HG03064 (cell line): ENCODE measurements around the gene LRP8.

ENCODE experiments used
- ATAC-seq: cut with Tn5 transposase; IDR thresholded peaks from one replicate; pipeline ENCODE4 v1.9.1; 2021; ENCODE audit warnings: low read depth; ENCODE audit not compliant: unreplicated experiment

LRP8 gene

DNA sequence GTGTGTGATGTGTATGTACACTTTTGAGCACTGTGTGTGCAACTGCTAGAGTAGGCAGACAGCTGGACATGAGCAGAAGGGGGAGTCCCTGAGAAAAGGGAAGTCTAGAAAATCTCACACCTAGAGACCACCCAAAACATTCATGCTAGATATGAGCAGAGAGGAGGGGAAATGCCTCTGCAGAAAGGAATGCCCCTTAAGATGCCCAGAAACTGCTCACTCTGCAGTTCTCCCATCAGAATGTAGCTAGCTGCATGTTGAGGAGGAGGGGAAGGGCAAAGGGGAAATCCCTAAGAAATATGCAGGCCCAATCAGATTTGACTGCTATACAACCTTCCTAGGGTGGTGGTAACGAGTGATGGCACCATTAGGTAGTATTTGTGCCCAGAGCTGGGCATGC lies 57.8 kb downstream of the LRP8 start:
- no peak for ATAC-seq

DNA sequence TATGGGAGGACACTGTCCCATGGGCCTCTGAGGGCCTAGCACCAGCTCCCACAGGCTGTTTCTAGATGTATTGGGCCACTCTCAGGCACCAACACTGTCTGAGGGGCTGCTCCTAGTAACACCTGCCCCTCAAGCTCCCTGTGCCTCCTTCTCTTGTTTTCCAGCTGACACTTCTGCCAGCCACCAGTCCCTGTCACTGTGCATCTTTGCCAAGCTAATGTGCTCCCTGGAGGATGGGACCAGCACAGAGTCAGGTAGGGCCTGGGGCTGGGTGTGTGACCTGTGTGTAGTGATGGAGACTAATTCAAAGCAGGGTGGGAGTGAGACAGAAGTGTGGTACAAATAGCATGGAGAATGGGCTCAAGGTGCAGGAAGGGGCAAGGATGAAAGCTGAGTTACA lies 60.1 kb downstream of the LRP8 start:
- no peak for ATAC-seq

DNA sequence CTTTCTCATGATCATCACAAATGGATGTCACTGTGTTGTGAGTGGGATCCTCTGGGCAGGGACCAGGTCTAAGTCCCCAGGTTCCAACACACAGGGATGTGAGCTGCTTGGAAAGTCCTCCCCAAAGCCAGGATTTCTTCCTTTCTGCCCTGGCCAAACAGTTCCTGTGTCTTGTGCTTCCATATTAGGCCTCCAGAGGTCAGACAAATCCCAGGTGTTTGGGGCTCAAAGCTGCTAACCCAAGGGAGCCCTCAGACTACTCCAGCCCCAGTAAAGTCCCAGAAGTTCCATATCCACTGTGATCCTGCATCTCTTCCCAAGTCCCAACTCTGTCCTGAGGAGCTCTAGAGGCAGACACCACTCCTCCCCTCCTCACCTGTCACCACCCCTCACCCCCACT lies 61.8 kb downstream of the LRP8 start:
- no peak for ATAC-seq

DNA sequence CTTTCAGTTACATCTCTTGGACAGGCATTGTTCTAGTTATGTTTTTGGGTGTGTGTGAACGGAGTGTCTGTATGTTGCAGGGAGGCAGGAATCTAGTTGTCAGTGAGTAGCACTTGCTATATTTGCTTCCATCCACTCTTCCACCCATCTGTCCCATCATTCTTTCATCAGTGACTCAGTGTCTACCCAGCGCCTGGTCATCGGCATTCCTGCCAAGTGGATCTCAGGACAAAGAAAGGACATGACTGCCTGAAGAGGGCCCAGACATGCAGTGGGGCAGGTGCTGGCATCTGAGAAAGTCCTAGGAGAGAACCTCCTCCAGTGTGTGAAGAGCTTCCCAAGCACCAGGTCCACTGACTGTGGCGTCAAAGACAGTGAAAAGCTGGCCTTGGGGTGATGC lies 62.3 kb downstream of the LRP8 start:
- ATAC-seq, result no peak

DNA sequence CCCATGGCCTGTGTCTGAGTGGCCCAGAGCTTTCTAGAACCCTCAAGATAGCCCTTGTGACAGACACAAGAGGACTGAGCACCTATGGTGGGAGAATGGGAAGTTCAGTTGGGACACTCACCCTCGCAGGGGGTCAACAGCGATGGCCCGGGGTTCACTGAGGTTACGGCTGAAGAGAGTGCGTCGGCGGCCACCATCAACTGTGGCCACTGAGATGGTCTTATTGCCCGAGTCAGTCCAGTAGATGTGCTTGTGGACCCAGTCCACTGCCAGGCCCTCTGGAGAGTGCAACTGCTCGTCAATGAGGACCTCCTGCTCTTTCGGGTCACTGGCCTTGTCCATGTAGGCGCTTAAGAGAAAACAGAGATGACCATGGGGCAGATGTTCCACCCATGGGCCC lies 63.8 kb downstream of the LRP8 start:
- no peak for ATAC-seq

DNA sequence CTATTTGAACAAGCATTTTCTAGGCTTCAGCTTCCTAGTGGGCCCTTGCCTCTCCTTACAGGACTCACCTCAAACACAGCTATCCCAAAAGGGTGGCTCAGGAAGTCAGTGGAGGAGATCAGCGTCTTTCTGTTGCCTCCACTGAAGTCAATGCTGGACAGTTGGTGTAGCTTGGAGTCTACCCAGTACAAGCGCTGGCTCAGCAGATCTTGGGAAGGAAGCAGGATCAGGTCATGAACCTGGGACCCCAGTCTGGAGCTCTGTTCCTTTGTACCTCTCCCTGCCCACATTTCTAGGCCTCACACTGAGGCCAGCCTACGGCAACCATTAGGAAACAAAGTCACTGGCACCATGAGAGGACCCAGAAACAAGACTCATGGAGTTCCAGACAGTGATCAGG lies 65.9 kb downstream of the LRP8 start:
- ATAC-seq, result no peak

DNA sequence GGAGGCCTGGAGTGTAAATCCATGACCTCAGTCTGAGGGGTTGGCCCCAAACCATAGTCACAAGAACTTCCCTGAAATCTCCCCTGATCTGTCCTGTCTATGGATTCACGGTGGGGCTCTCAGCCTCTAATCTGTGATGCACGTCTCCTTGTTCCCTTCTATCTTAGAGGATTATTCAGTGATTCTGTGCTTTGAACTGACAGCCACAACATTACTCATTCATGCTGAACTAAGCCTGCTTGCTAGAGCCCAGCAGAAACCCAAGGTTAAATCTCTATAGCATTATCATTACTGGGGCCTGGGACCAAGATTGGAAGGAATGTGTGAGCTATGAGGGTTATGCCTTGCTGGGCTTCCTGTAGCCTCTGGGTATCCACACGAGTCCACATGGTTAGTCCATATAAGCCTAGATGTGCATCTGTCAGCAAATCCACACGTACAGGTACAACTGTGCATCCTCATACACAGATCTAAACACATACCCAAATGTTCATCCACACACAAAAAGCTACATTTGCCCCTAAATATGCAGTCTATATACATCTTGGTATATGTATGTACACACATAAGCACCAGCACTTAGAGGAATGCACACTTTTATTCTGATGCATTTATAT lies 67.1 kb downstream of the LRP8 start:
- ATAC-seq, result no peak

DNA sequence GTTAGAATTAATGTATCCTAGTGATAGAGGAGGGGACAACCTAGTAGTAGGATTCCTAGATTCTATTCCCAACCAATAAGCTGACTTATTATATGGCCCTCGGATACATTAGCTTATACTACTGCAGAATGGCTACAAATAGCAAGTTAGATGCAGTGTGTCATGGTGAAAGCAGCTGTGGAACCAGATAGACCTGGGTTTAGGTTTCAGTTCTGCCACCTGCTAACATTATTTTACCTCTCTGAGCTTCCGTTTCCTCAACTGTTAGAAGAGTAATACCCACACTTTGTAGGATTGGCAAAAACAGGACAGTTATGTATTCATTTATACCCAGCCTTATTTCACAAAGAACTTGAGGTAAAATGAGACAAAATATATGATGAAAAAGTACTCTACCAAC lies 67.9 kb downstream of the LRP8 start:
- no peak for ATAC-seq

DNA sequence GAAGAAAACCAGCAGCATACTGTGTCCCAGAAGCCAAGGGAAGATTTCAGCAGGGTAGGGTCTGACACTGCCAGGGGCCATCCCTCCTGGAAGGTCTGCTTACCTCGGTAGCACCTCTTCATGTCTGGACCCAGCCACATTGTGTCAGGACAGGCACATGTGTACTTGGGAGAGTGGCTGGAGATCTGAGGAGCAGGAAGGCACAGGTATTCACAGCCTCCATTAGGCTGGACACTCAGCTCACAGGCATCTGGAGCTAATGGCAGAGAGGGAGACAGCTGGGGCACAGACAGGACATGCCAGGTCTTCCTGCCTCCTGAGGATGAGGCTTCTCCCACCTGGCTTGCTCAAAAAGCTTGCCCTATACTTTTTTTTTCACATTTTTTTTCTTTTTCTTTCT lies 69.7 kb downstream of the LRP8 start:
- ATAC-seq, result no peak

DNA sequence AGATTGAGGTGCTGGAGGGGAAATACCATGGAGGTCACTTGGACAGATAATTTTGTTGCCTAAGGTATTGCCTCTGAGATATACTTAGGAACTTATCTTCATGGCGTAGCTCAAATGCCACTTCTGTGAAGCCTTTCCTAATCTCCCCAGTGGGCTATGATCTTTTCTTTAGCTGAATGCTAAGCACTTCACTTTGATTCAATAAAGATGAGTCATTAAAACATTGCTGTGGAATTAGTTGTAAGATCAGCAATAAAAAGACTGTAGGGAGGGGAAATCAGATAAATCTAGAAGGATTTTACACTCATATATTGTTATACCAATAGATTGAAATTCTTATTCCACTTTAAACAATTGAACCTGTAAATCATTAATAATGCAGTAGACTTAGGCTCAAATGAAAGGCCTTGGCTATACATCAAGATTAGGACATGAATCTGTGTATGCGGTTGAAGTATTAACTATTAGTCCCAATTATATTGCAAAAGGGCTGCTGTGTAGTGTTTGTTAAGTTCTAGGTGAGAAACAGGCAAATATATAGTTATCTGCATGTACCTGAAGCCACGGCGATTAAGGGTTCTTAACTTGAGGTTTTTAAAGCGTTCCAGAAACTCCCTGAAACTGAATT lies 70.3 kb downstream of the LRP8 start:
- no peak for ATAC-seq

DNA sequence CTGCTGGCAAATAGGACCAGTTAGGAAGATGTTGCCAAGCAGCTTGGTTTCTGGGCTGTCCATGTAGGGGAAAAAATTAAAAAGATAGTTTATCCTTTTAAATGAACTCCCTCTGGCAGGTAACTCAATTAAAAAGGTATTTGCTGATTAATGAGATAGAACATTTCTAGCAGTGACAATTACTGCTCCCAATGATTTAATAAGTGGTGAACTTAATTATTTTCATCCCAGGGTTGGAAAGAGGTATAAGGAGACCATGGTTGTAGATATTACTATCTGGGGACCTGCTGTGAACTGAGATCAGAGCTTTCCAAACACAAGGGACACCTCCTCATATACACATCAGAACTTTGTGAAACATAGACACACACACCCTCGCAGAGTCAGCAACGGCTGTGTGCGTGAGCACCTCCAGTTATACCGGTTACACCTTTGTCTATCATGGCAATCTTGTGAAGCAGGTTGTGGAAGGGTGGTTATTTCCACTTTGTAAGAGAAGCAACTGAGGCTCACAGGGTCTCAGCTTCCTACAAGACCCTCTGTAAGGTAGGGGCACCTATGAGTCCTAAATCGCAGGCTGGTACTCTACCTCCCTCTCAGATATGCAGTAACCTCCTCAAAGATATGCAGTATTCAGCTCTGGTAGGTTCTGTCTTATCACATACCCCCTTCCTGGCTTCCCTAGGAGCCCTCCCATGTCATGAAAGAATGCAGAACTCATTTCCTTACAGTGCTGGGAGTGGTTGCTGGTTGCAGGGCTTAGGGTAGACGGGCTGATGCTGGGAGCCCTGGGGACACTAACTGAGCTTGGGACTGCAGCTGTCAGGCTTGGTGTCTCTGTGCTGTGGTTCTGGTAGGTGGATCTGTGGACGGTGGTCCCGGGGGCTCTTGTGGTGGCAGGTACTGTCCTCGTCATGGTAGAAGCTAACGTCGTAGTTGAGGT lies 71.1 kb downstream of the LRP8 start:
- ATAC-seq, result no peak

DNA sequence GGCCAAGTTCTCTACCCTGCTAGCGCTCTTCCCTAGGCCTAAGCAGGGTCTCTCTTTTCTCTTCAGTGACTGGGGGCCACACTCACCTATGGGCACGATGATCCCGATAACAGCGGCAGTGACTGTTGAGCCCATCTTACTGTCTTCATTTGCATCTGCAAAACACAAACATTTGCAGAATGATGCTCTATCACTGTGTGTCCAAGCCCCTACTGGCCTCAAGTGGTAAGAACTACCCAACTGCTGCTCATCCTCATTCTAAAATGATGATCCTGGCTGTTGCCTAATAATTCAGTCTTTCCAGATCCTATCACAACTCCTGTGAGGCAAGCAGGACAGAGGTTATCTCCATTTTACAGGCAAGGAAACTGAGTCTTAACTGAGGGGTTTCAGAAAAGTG lies 72.8 kb downstream of the LRP8 start:
- ATAC-seq, result no peak

DNA sequence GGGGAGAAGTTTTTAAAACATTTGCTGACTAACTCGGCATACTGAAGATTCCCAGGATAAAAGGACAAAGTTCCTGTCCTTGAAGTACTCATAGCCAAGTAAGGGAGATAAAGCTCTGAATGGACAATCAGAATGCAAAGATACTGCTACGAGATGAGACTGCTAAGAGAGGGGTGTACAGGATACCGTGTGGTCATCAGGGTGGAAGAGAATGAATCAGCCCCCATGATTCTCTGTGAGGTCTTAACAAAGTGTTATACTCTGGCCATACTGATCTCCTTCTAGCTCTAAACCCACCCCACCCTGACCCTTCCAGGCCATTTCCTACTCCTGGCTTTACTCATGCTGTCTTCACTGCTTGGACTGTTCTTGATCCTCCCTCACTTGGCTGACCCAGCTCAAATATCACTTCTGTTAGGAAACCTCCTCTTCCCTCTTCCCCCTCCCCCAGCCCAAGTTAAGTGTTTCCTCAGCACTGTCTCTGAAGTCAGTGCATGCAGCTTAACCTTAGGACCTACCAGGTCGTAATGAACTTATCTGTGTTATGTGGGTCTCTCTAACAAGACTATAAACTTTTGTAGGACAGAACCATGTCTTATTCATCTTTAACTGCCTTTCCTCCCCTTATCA lies 73.7 kb downstream of the LRP8 start:
- no peak for ATAC-seq

DNA sequence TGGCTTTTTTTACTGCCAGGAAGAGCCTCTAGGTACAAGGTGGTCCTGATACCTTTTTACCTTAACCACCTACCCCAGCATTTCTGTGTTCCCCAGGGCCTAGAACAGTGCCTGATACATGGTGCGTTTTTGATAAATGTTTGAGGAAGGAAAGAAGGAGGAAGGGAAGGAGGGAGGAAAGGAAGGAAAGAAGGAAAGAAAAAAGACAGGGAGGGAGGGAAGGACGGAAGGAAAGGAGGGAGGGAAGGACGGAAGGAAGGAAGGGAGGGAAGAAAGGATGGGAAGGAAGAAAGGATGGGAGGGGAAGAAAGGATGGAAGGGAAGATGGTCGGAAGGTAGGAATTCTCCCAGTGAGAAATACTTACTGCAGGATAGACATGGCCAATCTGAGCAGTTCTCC lies 77.5 kb downstream of the LRP8 start:
- ATAC-seq, result no peak

DNA sequence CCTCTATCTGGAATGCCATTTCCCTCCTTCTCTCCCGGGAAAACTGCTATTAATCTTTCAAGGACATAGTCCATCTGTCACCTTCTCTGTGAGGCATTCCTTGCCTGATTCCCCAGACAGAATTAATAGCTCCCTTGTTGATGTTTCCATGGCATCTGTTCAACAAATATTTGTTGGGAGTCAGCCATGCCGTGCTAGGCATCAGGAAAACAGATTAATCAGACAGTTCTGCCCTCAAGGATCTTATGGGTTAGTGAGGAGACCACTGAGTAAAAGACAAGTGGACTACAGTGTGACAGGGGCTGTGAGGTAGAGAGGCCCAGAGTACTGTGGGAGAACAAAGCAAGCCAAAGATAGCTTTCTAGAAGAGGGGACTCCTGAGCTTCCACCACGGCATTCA lies 78.2 kb downstream of the LRP8 start:
- ATAC-seq, result no peak

DNA sequence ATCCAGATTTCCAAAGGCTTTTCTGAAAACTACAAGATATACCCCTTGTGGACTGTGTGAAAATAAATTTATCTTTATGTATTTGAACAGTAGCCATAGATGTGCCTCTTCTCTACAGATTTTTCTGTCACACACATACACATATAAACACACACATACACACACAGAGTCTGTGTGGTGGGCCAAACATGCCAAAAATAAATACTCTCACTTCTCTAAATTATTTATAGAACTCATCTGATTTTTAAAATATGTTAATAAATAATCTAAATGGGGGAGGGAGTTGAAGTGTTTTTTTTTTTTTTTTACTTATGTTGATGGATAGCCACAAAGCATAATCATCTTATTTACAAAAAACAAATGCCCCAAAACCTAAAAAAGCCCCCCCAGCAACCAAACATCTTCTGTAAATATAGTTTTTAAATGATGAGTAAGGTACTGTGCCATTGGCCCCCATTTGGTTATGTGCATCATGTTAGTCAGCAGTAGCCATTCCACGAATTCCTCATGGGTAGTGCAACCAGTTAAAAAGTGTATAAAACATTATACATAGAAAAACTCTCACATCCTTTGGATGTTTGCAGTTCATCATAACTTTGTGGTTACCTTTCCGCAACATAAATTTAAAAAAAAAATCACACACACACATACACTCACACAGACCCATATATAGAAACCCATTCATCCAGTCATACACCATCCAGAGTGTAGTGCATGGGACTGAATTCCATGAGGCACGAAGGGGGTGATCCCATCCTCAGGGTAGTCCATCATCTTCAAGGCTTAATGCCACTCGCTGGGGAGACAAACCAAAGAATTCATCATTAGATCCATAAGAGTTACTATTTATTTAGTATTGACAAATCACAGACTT lies 81.4 kb downstream of the LRP8 start:
- ATAC-seq, result no peak

DNA sequence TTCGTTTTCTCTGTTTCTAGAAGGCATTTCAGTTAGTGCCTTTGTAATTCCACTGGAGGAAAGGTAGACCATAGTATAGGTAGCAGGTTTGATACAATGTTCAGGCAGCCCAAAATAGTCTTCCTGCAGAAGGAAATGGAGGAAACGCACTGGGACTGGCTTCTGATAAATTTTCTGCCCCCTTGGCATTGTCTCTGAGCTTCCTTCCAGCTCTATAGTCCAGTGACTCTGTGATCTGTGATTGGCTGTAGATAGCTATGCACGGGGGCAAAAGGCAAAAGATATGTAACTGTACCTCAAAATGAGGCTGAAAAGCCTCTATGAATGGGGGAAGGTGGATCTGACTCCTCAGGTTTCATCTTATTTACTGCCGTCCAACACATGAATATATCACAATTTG lies 83.7 kb downstream of the LRP8 start:
- ATAC-seq, result no peak

DNA sequence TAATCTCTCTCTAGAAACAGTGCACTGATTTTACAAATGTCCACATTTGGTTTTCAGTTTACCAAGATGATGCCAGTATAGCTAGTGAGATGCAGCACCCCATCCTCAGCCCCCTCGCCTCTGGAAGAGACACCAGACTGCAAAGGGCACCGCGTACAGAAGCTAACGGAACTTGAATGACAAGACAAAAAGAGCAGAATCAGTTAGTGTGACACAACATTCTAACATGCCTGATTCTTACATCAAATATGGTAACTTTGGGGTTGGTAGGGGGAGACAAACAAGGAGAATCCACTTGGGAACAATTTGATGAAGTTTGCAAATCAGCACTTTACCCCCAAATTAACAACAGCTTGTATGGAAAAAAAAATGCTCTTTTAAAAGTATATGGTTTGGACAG lies 85.5 kb downstream of the LRP8 start:
- no peak for ATAC-seq

DNA sequence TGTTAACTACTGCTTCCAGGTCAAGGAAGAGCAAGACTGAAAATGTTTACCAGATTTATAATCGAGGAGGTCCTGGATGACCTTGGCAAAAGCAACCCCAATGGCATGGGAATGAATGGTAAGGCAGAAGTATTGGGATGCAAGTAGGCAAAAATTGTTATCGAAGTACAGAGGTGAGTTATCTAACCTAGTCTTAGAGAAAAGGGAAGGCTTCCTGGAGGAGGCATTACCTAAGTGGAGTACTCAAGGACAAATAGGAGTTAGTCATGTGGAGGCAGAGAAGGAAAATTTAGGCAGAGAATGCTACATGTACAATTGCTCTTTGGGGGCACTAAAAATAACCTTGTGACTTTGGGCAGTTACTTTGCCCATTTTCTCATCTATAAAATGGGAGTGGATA lies 86.0 kb downstream of the LRP8 start:
- ATAC-seq, result no peak
